NB4 (cell line): ENCODE results near the gene MED22.

Experiments used
- POLR2A ChIP-seq: IDR thresholded peaks from 2 replicates; pipeline ENCODE4 v1.6.1; 2011; ENCODE audit warnings: mild to moderate bottlenecking; ENCODE audit not compliant: insufficient read length; ENCODE audit errors: extremely low read depth
- TF ChIP-seq, protein P1 (sequence below): IDR thresholded peaks from one replicate; pipeline ENCODE4 v1.5.1; 2012; ENCODE audit warnings: low read depth, low read length

DNA sequence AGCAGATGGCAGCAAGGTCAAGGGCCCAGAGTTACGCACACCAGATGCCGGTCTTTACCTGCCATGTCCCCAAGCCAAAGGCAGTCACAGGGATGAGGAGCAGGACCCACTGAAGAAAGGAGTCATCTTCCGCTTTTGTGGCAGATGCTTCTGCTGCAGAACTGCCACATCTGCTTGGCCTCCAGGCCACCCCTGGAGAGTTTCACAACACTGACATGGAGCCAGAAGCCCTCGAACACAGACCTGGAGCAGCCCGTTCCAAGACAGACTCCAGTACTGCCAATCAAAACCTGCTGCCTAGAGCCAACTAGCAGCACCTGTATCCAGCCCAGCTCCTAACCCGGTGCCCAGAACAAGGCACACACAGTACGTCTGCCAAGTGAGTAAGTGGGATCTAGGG is 6.8 kb upstream of the MED22 start:
- TF ChIP-seq, protein P1, sequence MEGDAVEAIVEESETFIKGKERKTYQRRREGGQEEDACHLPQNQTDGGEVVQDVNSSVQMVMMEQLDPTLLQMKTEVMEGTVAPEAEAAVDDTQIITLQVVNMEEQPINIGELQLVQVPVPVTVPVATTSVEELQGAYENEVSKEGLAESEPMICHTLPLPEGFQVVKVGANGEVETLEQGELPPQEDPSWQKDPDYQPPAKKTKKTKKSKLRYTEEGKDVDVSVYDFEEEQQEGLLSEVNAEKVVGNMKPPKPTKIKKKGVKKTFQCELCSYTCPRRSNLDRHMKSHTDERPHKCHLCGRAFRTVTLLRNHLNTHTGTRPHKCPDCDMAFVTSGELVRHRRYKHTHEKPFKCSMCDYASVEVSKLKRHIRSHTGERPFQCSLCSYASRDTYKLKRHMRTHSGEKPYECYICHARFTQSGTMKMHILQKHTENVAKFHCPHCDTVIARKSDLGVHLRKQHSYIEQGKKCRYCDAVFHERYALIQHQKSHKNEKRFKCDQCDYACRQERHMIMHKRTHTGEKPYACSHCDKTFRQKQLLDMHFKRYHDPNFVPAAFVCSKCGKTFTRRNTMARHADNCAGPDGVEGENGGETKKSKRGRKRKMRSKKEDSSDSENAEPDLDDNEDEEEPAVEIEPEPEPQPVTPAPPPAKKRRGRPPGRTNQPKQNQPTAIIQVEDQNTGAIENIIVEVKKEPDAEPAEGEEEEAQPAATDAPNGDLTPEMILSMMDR = no peak
- no peak for TF ChIP-seq POLR2A
